CD4-positive, alpha-beta T cell treated with Interleukin-10 for 1 hour (primary cell): ENCODE measurements around the gene HOOK2.
A peak's percentile ranks its signal among the peaks of the same experiment; 100 is the strongest.
"Not testable (repeated sequence)": the region's sequence is repeated elsewhere in the genome, so short reads cannot be mapped to it uniquely, and the experiment has no call there.

Experiments
- DNase-seq: peaks from one replicate; pipeline ENCODE4 v3.0.0-alpha.2; 2020

Gene HOOK2

GRCh38 chr19:12774588-12775555, at the start of gene HOOK2:
Gene HOOK2, minus strand, starts transcription at chr19:12775552. Its CDS starts 103 bp downstream, at chr19:12775449.
- peak; percentile 69 for DNase-seq

- DNase-seq: no peak
Observed at GRCh38 chr19:12821761-12822160, 46.4 kb upstream of the HOOK2 start.

- not testable (repeated sequence) for DNase-seq
Observed at GRCh38 chr19:12817810-12818209, 42.5 kb upstream of the HOOK2 start.

- not testable (repeated sequence) for DNase-seq
Observed at GRCh38 chr19:12817188-12817587, 41.8 kb upstream of the HOOK2 start.

- no peak for DNase-seq
Observed at GRCh38 chr19:12815088-12815487, 39.7 kb upstream of the HOOK2 start.

GRCh38 chr19:12806242-12807081, 31.1 kb upstream of the HOOK2 start, which contains the start of gene RNASEH2A:
Gene RNASEH2A, plus strand, starts transcription at chr19:12806584. Its CDS starts 90 bp downstream, at chr19:12806674.
- peak; percentile 88 for DNase-seq

- no peak for DNase-seq
Observed at GRCh38 chr19:12804051-12804450, 28.7 kb upstream of the HOOK2 start.

- DNase-seq: no peak
Observed at GRCh38 chr19:12802267-12803106, 27.1 kb upstream of the HOOK2 start.

- peak; percentile 82 for DNase-seq
Observed at GRCh38 chr19:12801466-12802266, 26.3 kb upstream of the HOOK2 start, which contains the start of the genes PRDX2 and THSD8. Gene PRDX2, minus strand, starts transcription at chr19:12801800. Its CDS starts 539 bp downstream, at chr19:12801261. Gene THSD8, plus strand, starts transcription at chr19:12802069. Its CDS starts 3 bp downstream, at chr19:12802072.

- DNase-seq: no peak
Observed at GRCh38 chr19:12800923-12801465, 25.6 kb upstream of the HOOK2 start.

GRCh38 chr19:12800466-12800770, 25.1 kb upstream of the HOOK2 start:
- DNase-seq: no peak

- no peak for DNase-seq
Observed at GRCh38 chr19:12799742-12800465, 24.6 kb upstream of the HOOK2 start.

- DNase-seq: not testable (repeated sequence)
Observed at GRCh38 chr19:12797607-12798006, 22.3 kb upstream of the HOOK2 start.

- DNase-seq: no peak
Observed at GRCh38 chr19:12797141-12797587, 21.8 kb upstream of the HOOK2 start.

- DNase-seq: peak; percentile 85
Observed at GRCh38 chr19:12796146-12797071, 21.1 kb upstream of the HOOK2 start.

- DNase-seq: peak; percentile 55
Observed at GRCh38 chr19:12794971-12795381, 19.6 kb upstream of the HOOK2 start.

GRCh38 chr19:12794196-12794941, 19.0 kb upstream of the HOOK2 start:
- DNase-seq: peak; percentile 66
